HG02798 (cell line): ENCODE results near the gene LRIT1.

Experiments
- ATAC-seq: cut with Tn5 transposase; IDR thresholded peaks from one replicate; pipeline ENCODE4 v1.9.1; 2021; ENCODE audit warnings: mild to moderate bottlenecking; ENCODE audit not compliant: unreplicated experiment, poor library complexity

The LRIT1 gene

GRCh38 chr10:84254552-84255478 lies 13.5 kb upstream of the LRIT1 start:
- ATAC-seq = no peak

GRCh38 chr10:84248794-84249193 lies 7.4 kb upstream of the LRIT1 start:
- ATAC-seq = no peak

GRCh38 chr10:84247496-84247895 lies 6.2 kb upstream of the LRIT1 start:
- ATAC-seq = no peak

- no peak for ATAC-seq
These were observed 3.4 kb upstream of the LRIT1 start, which contains the start of gene RGR for GRCh38 chr10:84244651-84245270. Gene RGR, plus strand, starts transcription at chr10:84245053. Its CDS starts 38 bp downstream, at chr10:84245091.

- no peak for ATAC-seq
These were observed 2.4 kb upstream of the LRIT1 start for GRCh38 chr10:84243759-84244158.

GRCh38 chr10:84238909-84239308 lies 2.4 kb downstream of the LRIT1 start:
- no peak for ATAC-seq

GRCh38 chr10:84237199-84238051 lies 3.9 kb downstream of the LRIT1 start:
- no peak for ATAC-seq

- no peak for ATAC-seq
These were observed 4.5 kb downstream of the LRIT1 start for GRCh38 chr10:84236807-84237198.

GRCh38 chr10:84235096-84235495 lies 6.2 kb downstream of the LRIT1 start:
- no peak for ATAC-seq

- ATAC-seq = no peak
These were observed 6.9 kb downstream of the LRIT1 start for GRCh38 chr10:84234479-84234878.

- ATAC-seq = no peak
These were observed 7.4 kb downstream of the LRIT1 start for GRCh38 chr10:84233940-84234339.

- ATAC-seq = no peak
These were observed 9.0 kb downstream of the LRIT1 start for GRCh38 chr10:84232376-84232775.

GRCh38 chr10:84230359-84230758 lies 11.0 kb downstream of the LRIT1 start:
- ATAC-seq = no peak

- ATAC-seq = no peak
These were observed 13.5 kb downstream of the LRIT1 start for GRCh38 chr10:84227810-84228209.

- no peak for ATAC-seq
These were observed 14.7 kb downstream of the LRIT1 start for GRCh38 chr10:84226616-84227015.

- no peak for ATAC-seq
These were observed 15.7 kb downstream of the LRIT1 start, which contains the start of gene LRIT2 for GRCh38 chr10:84225427-84226173. Gene LRIT2, minus strand, starts transcription at chr10:84225544. Its CDS starts 24 bp downstream, at chr10:84225520.

GRCh38 chr10:84224411-84225028 lies 16.8 kb downstream of the LRIT1 start:
- no peak for ATAC-seq

- ATAC-seq = no peak
These were observed 19.4 kb downstream of the LRIT1 start for GRCh38 chr10:84221916-84222315.

GRCh38 chr10:84217746-84218145 lies 23.6 kb downstream of the LRIT1 start:
- ATAC-seq = no peak
